Activated T-cell treated with anti-CD3 and anti-CD28 coated beads, Interleukin-2, amount 50 U/mL, for 24 hours (primary cell): ENCODE results near the gene CEP250.
A peak's percentile ranks its signal among the peaks of the same experiment; 100 is the strongest.
"Not testable (repeated sequence)": the region's sequence is repeated elsewhere in the genome, so short reads cannot be mapped to it uniquely, and the experiment has no call there.

ENCODE experiments used
- DNase-seq: peaks from one replicate; pipeline ENCODE4 v3.0.0-alpha.2; 2020
- H3K27ac Mint-ChIP-seq: 2 replicates; pipeline ENCODE4 v1.8.0; 2020; ENCODE audit warnings: mild to moderate bottlenecking, mixed read lengths
- H3K27me3 Mint-ChIP-seq: 2 replicates; pipeline ENCODE4 v1.8.0; 2020; ENCODE audit warnings: mixed read lengths
- H3K36me3 Mint-ChIP-seq: 2 replicates; pipeline ENCODE4 v1.8.0; 2020; ENCODE audit warnings: low read depth, mixed read lengths
- H3K4me1 Mint-ChIP-seq: 2 replicates; pipeline ENCODE4 v1.8.0; 2020; ENCODE audit warnings: low read depth, mixed read lengths
- H3K4me3 Mint-ChIP-seq: 2 replicates; pipeline ENCODE4 v1.8.0; 2020; ENCODE audit warnings: mild to moderate bottlenecking, moderate library complexity, mixed read lengths
- H3K9me3 Mint-ChIP-seq: 2 replicates; pipeline ENCODE4 v1.8.0; 2020; ENCODE audit warnings: mixed read lengths

CEP250 gene

DNA sequence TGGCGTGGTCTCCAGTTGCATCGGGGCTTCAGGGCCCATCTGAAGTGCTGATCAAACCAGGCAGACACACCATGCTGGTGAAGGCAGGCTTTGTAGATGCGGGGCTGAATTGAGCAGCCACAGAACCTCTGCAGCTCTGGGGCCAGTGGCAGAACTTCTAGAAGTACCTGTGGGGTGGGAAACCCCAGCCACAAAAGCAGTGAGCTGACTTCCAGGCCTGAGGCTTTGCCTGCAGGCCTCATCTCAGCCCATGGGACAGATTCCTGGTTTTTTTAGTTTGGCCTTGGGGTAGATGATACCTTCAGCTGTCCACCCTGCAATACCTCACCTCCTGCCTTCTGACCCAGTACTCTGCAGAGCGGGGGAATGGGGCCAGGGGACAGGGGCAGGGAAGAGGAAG is 59.9 kb downstream of the CEP250 start:
- no peaks in the 10 kb centered on the region for H3K27me3 Mint-ChIP-seq

DNA sequence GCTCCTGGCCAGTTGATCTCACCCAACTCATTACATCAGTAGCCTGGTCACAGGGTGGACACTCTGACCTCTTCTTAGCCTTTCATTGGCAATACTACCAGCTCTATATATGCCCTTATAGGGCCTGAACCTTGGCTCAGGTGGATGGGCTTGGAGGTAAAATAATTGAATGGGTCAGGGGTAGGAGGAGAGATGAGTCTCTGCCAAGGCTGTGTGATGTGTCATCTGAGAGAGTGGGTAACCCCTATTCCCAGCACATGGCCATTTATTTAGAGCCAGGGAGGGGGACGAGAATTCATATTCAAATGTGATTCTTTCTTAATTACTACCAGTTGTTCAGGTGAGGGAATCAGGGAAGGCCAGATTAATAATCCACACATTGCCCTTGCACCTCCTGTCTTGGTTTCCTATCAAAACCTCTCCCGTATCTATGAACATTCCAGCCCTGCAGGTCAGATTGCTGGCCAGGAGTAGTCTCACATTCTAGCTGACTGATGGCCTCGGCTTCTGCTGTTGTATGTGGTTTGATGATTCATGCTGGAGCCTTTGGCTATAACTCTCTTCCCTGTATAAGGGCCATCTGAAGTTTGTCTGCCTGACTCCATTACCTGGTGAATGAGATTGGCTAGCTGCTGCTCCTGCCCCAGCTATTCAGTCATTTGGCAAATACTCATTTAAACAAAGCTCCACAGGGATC is 60.7 kb downstream of the CEP250 start:
- Mint-ChIP-seq H3K27ac (no peak overlapping the region), H3K9me3 (no peaks in the 10 kb centered on the region), H3K27me3 (no peaks in the 10 kb centered on the region), H3K36me3 (peaks cover 45% of the 10 kb centered on the region), H3K4me3 (no peak overlapping the region), H3K4me1 (no peaks in the 10 kb centered on the region)
- no peak for DNase-seq

More for the DNA sequence above, 59.9 kb downstream of the CEP250 start:
- Mint-ChIP-seq H3K27ac (no peak overlapping the region), H3K4me3 (no peak overlapping the region), H3K36me3 (peaks cover 53% of the 10 kb centered on the region), H3K9me3 (no peaks in the 10 kb centered on the region), H3K4me1 (no peaks in the 10 kb centered on the region)
- no peak for DNase-seq

- H3K9me3 Mint-ChIP-seq, result no peaks in the 10 kb centered on the region
- no peaks in the 10 kb centered on the region for H3K27me3 Mint-ChIP-seq
- H3K27ac Mint-ChIP-seq, result no peak overlapping the region
- DNase-seq, result no peak
- peaks cover 35% of the 10 kb centered on the region for H3K36me3 Mint-ChIP-seq
- no peaks in the 10 kb centered on the region for H3K4me1 Mint-ChIP-seq
- H3K4me3 Mint-ChIP-seq, result no peak overlapping the region
These were observed 61.7 kb downstream of the CEP250 start for GRCh38 chr20:35517125-35517524.

GRCh38 chr20:35517767-35518166 is 62.4 kb downstream of the CEP250 start:
- not testable (repeated sequence) for DNase-seq, H3K4me1 Mint-ChIP-seq, H3K4me3 Mint-ChIP-seq, H3K27me3 Mint-ChIP-seq, H3K27ac Mint-ChIP-seq, H3K9me3 Mint-ChIP-seq
- peaks cover 28% of the 10 kb centered on the region for H3K36me3 Mint-ChIP-seq

DNA sequence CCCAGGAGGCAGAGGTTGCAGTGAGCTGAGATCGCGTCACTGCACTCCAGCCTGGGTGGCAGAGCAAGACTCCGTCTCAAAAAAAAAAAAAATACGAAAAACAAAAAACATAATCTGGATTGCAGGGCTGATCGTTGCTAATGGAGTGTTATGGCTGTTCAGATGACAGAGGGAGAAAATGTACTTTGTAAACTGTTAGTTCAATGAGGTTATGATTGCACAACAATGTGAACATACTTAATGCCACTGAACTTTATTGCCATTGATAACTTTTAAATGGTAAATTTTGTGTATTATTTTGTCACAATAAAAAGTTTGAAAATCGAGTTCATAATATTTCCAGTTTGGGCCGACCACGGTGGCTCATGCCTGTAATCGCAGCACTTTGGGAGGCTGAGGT is 63.6 kb downstream of the CEP250 start:
- H3K9me3 Mint-ChIP-seq, result no peaks in the 10 kb centered on the region
- no peaks in the 10 kb centered on the region for H3K4me1 Mint-ChIP-seq
- no peaks in the 10 kb centered on the region for H3K27me3 Mint-ChIP-seq
- DNase-seq, result no peak
- no peak overlapping the region for H3K4me3 Mint-ChIP-seq
- no peak overlapping the region for H3K27ac Mint-ChIP-seq
- H3K36me3 Mint-ChIP-seq, result peaks cover 20% of the 10 kb centered on the region

- Mint-ChIP-seq H3K36me3 (no peaks in the 10 kb centered on the region), H3K4me3 (no peak overlapping the region), H3K9me3 (no peaks in the 10 kb centered on the region), H3K27me3 (no peaks in the 10 kb centered on the region), H3K4me1 (no peaks in the 10 kb centered on the region), H3K27ac (no peak overlapping the region)
- DNase-seq, result peak; percentile 48
These were observed 68.0 kb downstream of the CEP250 start for GRCh38 chr20:35523298-35523888.

- no peak overlapping the region for H3K4me3 Mint-ChIP-seq
- H3K4me1 Mint-ChIP-seq, result no peaks in the 10 kb centered on the region
- no peaks in the 10 kb centered on the region for H3K27me3 Mint-ChIP-seq
- DNase-seq, result no peak
- no peaks in the 10 kb centered on the region for H3K9me3 Mint-ChIP-seq
- H3K27ac Mint-ChIP-seq, result no peak overlapping the region
- no peaks in the 10 kb centered on the region for H3K36me3 Mint-ChIP-seq
These were observed 70.2 kb downstream of the CEP250 start for GRCh38 chr20:35525639-35526038.

GRCh38 chr20:35527122-35527769 is 71.8 kb downstream of the CEP250 start:
- Mint-ChIP-seq H3K27me3 (no peaks in the 10 kb centered on the region), H3K4me3 (no peak overlapping the region), H3K4me1 (no peaks in the 10 kb centered on the region), H3K9me3 (no peaks in the 10 kb centered on the region), H3K36me3 (no peaks in the 10 kb centered on the region), H3K27ac (no peak overlapping the region)
- DNase-seq, result no peak

DNA sequence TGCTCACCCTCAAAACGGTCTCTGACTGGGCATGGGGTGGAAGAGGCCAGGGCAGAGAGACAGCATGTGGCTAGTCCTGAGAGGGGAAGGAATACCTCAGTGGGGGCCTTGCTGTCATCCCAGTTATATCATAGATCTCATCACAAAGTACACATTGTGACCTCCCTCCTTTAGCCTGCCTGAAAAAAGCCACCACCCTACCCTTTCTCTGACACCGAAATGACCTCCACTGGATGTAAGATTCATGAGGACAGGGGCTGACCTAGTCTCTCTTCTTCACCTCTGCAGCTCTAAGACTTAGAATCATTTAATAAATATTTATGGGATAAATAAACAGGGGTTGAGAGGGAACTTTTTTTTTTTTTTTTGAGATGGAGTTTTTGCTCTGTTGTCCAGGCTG is 74.2 kb downstream of the CEP250 start, which contains the start of gene C20orf173:
C20orf173 (minus strand) TSS at position 101 of the 400 bp plus-strand sequence. CDS start 279 bp downstream, outside the sequence.
- H3K36me3 Mint-ChIP-seq, result no peaks in the 10 kb centered on the region
- no peak within 1 kb of the TSS for H3K4me3 Mint-ChIP-seq
- no peaks in the 10 kb centered on the region for H3K9me3 Mint-ChIP-seq
- H3K27me3 Mint-ChIP-seq, result no peaks in the 10 kb centered on the region
- no peak within 1 kb of the TSS for H3K27ac Mint-ChIP-seq
- DNase-seq, result no peak
- no peaks in the 10 kb centered on the region for H3K4me1 Mint-ChIP-seq

DNA sequence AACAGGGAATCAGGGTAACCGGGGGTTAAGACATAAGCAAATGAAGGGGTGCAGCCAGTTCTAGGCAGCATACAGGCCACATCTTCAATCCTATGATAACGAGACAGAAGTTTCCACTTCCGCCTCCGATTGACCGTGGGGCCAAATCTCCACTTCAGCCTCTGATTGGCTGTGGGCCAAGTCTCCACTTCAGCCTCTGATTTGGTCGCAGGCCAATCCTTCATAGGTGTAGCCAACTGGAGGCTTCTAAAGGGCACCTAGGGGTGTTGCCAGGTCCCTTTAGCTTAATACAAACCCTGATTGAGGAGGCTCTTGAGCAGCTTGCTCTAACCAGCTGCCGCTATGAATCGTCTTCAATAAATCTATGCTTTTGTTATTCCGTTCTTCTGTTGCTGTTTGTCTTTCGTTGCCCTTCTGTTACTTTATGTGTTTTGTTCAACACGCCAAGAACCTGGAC is 84.4 kb downstream of the CEP250 start:
- no peak overlapping the region for H3K27ac Mint-ChIP-seq
- H3K4me1 Mint-ChIP-seq, result peaks cover 17% of the 10 kb centered on the region
- DNase-seq, result no peak
- H3K27me3 Mint-ChIP-seq, result no peaks in the 10 kb centered on the region
- no peaks in the 10 kb centered on the region for H3K9me3 Mint-ChIP-seq
- peaks cover 21% of the 10 kb centered on the region for H3K36me3 Mint-ChIP-seq
- no peak overlapping the region for H3K4me3 Mint-ChIP-seq

- H3K27ac Mint-ChIP-seq, result peak overlapping the region; percentile 95
- DNase-seq, result no peak
- no peaks in the 10 kb centered on the region for H3K27me3 Mint-ChIP-seq
- H3K36me3 Mint-ChIP-seq, result peaks cover 21% of the 10 kb centered on the region
- peaks cover 17% of the 10 kb centered on the region for H3K4me1 Mint-ChIP-seq
- no peaks in the 10 kb centered on the region for H3K9me3 Mint-ChIP-seq
- peak overlapping the region; percentile 87 for H3K4me3 Mint-ChIP-seq
These were observed 85.9 kb downstream of the CEP250 start for GRCh38 chr20:35541118-35541782.

- H3K27ac Mint-ChIP-seq, result peak within 1 kb of the TSS; percentile 95
- H3K4me1 Mint-ChIP-seq, result peaks cover 17% of the 10 kb centered on the region
- H3K4me3 Mint-ChIP-seq, result peak within 1 kb of the TSS; percentile 87
- no peaks in the 10 kb centered on the region for H3K9me3 Mint-ChIP-seq
- H3K27me3 Mint-ChIP-seq, result no peaks in the 10 kb centered on the region
- H3K36me3 Mint-ChIP-seq, result peaks cover 21% of the 10 kb centered on the region
- DNase-seq, result peak; percentile 99
These were observed 86.6 kb downstream of the CEP250 start, which contains the start of gene ERGIC3 for GRCh38 chr20:35541783-35542662. TSS of gene ERGIC3 (plus strand) at chr20:35542078. CDS start at chr20:35542098, 20 bp downstream.

DNA sequence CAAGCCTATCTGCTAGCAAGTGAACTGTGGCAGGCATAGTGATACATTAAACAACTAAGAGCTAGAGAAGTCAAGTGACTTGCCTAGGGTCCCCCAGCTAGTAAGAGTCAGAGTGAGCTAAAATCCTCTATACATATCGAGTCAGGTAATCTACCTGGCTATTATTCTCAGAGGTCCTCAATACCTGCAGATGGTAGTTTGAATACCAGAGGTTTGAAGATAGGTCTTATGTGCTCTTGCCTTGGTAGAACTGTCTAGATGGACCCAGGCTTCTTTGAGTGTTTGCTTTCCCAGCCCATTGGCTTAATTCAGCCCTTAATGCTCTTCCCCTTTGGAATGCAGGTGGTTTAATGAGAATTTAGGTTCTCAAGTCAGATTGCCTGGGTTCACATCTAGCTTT is 87.6 kb downstream of the CEP250 start:
- Mint-ChIP-seq H3K27me3 (no peaks in the 10 kb centered on the region), H3K4me3 (peak overlapping the region; percentile 87)
- DNase-seq, result no peak

GRCh38 chr20:35544436-35544835 is 89.0 kb downstream of the CEP250 start:
- H3K36me3 Mint-ChIP-seq, result peaks cover 41% of the 10 kb centered on the region
- no peak overlapping the region for H3K4me3 Mint-ChIP-seq
- no peaks in the 10 kb centered on the region for H3K27me3 Mint-ChIP-seq
- peaks cover 17% of the 10 kb centered on the region for H3K4me1 Mint-ChIP-seq
- no peak for DNase-seq
- H3K27ac Mint-ChIP-seq, result no peak overlapping the region
- H3K9me3 Mint-ChIP-seq, result no peaks in the 10 kb centered on the region

More for the DNA sequence above, 87.6 kb downstream of the CEP250 start:
- Mint-ChIP-seq H3K9me3 (no peaks in the 10 kb centered on the region), H3K36me3 (peaks cover 29% of the 10 kb centered on the region), H3K27ac (peak overlapping the region; percentile 95), H3K4me1 (peaks cover 17% of the 10 kb centered on the region)
